Stomach (tissue), 9 donors: ENCODE results near the gene ZC4H2. TPM values are rescaled to one million over a fixed set of nuclear protein-coding genes. Genes with fewer than 3 reads are reported as not detected.
A peak's percentile ranks its signal among the peaks of the same experiment; 100 is the strongest.

ENCODE experiments used
- DNase-seq, 2 donors: peaks; one replicate each; pipeline versions ENCODE4 v3.0.0 to v3.0.0-alpha.2; 2013 to 2019
- H3K27ac ChIP-seq, 5 donors: fragments of 200-600 bp in 4 of 5; sonication (generic) in 4 of 5; one replicate each; pipeline ENCODE4 v1.5.1; 2013 to 2019; ENCODE audit warnings: mild to moderate bottlenecking in 1 of 5, moderate library complexity in 1 of 5
- H3K27me3 ChIP-seq, 3 donors: fragments of 200-600 bp; sonication (generic); one replicate each; pipeline ENCODE4 v1.5.1; 2017 to 2019; ENCODE audit warnings: mixed run types in 1 of 3
- H3K36me3 ChIP-seq, 4 donors: fragments of 200-600 bp; sonication (generic); 1 replicate in 3 of 4; 2 replicates in 1 of 4; pipeline ENCODE4 v1.5.1; 2016 to 2019
- H3K4me1 ChIP-seq, 4 donors: fragments of 200-600 bp; sonication (generic); one replicate each; pipeline ENCODE4 v1.5.1; 2016 to 2019
- H3K4me3 ChIP-seq, 4 donors: fragments of 200-600 bp; sonication (generic) in 3 of 4; one replicate each; pipeline ENCODE4 v1.5.1; 2016 to 2019; ENCODE audit warnings: mild to moderate bottlenecking in 1 of 4
- H3K9me3 ChIP-seq, 4 donors: fragments of 200-600 bp; sonication (generic); one replicate each; pipeline ENCODE4 v1.5.1; 2016 to 2019
- EP300 ChIP-seq: sonication (generic); formaldehyde crosslinking; IDR thresholded peaks from one replicate; pipeline ENCODE4 v1.6.1; 2017; ENCODE audit warnings: antibody characterized with exemption
- POLR2A ChIP-seq, 4 donors: fragments of 450-650 bp; IDR thresholded peaks; one replicate each; pipeline ENCODE4 v1.6.1; 2016; ENCODE audit warnings: antibody characterized with exemption in 4 of 4, control low read depth in 2 of 4, mild to moderate bottlenecking in 1 of 4, moderate library complexity in 1 of 4
- POLR2AphosphoS5 ChIP-seq, 3 donors: sonication (generic); formaldehyde crosslinking; IDR thresholded peaks; one replicate each; pipeline ENCODE4 v1.6.1; 2016; ENCODE audit warnings: antibody characterized with exemption in 3 of 3
- WGBS, 5 donors: extraction: QIAGEN DNeasy Blood & Tissue Kit in 3 of 5; methylation state at CpG; one replicate each; pipeline versions ENCODE4 v1.1.5 to v1.1.7; 2013 to 2018; 5-methylcytosine and 5-hydroxymethylcytosine counted together
- intact Hi-C: fragments of 100-400 bp; cut with DNase I; formaldehyde crosslinking; loops from one replicate; pipeline ENCODE4 v1.15.1; 2023; ENCODE audit warnings: low total_unique reads
- polyA plus RNA-seq, 3 donors: library from polyadenylated mRNA; stranded (reverse); fragments of 200-250 nt; gene quantifications; one replicate each; pipeline ENCODE4 v1.2.3, GENCODE V29; 2013
- total RNA-seq, 5 donors: library from RNA; depleted of rRNA; stranded (reverse); fragments of >200 nt; gene quantifications; one replicate each; pipeline versions ENCODE4 v1.1.0 to v1.2.3, GENCODE V29; 2014 to 2016
- TF ChIP-seq, protein P1 (sequence below), 7 experiments: fragments of 450-650 bp in 4 of 7; fragments of 200-600 bp in 3 of 7; sonication (generic) in 3 of 7; IDR thresholded peaks; one replicate each; pipeline ENCODE4 v1.5.1; 2016 to 2019; ENCODE audit warnings: antibody characterized with exemption in 7 of 7, control low read depth in 2 of 7, mild to moderate bottlenecking in 1 of 7
- donor health status: healthy with polysubstance abuse.
- donor health status: Bipolar disorder and iron deficiency.
- donor health status: healthy.

The ZC4H2 gene
- total and polyA plus RNA-seq, 8 donors, result 2.2 to 8.1 (median 4.9) TPM

DNA sequence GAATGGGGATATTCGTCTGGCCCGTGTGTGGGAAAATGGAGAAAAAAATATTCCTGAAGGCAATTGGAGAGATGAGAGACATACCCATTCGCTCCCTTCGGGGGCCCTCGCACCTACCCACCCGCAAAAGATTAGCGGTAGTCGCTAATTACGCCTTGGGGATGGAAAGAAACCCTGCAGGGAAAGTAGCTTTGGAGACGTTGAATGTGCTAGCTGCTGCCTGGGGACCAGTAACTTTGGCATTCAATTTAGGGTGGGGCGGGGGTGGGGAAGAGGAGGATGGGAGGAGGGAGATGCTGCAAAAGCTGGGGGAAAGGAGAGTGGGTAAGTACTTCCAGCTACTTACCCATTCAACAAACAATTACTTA lies 407 bp upstream of the ZC4H2 start:
- no peaks in the 10 kb centered on the region for H3K9me3 ChIP-seq
- 4 to 35% (median 8%) methylated on average over 10 to 11 of the region's 11 CpGs for WGBS, 5 donors
- no peak for TF ChIP-seq POLR2AphosphoS5 (IDR thresholded peaks at IDR 0.05)
- TF ChIP-seq, protein P1, sequence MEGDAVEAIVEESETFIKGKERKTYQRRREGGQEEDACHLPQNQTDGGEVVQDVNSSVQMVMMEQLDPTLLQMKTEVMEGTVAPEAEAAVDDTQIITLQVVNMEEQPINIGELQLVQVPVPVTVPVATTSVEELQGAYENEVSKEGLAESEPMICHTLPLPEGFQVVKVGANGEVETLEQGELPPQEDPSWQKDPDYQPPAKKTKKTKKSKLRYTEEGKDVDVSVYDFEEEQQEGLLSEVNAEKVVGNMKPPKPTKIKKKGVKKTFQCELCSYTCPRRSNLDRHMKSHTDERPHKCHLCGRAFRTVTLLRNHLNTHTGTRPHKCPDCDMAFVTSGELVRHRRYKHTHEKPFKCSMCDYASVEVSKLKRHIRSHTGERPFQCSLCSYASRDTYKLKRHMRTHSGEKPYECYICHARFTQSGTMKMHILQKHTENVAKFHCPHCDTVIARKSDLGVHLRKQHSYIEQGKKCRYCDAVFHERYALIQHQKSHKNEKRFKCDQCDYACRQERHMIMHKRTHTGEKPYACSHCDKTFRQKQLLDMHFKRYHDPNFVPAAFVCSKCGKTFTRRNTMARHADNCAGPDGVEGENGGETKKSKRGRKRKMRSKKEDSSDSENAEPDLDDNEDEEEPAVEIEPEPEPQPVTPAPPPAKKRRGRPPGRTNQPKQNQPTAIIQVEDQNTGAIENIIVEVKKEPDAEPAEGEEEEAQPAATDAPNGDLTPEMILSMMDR (IDR thresholded peaks at IDR 0.05), result no peak
- TF ChIP-seq POLR2A (IDR thresholded peaks at IDR 0.05), result no peak
- TF ChIP-seq EP300, result no peak

DNA sequence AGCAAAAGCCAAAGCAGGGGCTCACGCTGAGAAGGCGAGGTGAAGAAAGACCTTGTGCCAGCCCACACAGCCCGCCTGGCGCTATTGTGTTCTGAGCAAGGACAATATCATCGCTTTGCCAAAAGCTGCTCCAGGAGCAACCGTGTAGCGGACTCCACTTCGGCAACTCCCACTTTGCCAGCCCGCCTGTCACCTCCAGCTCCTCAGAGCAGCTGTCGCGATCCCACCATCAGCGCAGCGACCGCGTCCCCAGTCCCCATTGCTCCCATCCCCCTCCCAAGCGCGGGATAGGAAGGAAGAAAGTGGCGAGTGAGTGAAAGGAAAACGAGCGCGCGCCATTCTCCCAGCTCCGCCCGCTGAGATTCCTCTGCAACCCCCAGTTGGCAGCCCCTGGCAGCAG lies 759 bp downstream of the ZC4H2 start:
- Histone ChIP-seq H3K4me3 (peak overlapping the region; percentile 41 to 69 (median 60)), H3K27me3 (no peaks in the 10 kb centered on the region), H3K36me3 (no peaks in the 10 kb centered on the region), H3K4me1 (peaks cover 0 to 6% (median 2%) of the 10 kb centered on the region in 4 donors), H3K27ac (peak overlapping the region in 4 of 5 donors; percentile 15 to 50 (median 36)), H3K9me3 (no peaks in the 10 kb centered on the region)
- DNase-seq, result peak; percentile 28 to 55
- TF ChIP-seq POLR2AphosphoS5 (IDR thresholded peaks at IDR 0.05), result no peak
- no peak for TF ChIP-seq EP300
- TF ChIP-seq POLR2A (IDR thresholded peaks at IDR 0.05), result no peak
- TF ChIP-seq, protein P1 (IDR thresholded peaks at IDR 0.05), result no peak
- WGBS, 5 donors, result 1 to 40% (median 12%) methylated on average over 24 of the region's 24 CpGs; no CpG with 5 or more reads in 1 of the 5 donors
- intact Hi-C loops, result no loop called here

More for the DNA sequence above, 407 bp upstream of the ZC4H2 start:
- Histone ChIP-seq H3K27me3 (no peaks in the 10 kb centered on the region), H3K4me3 (peak overlapping the region; percentile 41 to 69 (median 60)), H3K36me3 (no peaks in the 10 kb centered on the region), H3K27ac (peak overlapping the region in 1 of 5 donors; percentile 23), H3K4me1 (peaks cover 0 to 6% (median 2%) of the 10 kb centered on the region in 4 donors)
- intact Hi-C loops, result no loop called here
- no peak for DNase-seq

DNA sequence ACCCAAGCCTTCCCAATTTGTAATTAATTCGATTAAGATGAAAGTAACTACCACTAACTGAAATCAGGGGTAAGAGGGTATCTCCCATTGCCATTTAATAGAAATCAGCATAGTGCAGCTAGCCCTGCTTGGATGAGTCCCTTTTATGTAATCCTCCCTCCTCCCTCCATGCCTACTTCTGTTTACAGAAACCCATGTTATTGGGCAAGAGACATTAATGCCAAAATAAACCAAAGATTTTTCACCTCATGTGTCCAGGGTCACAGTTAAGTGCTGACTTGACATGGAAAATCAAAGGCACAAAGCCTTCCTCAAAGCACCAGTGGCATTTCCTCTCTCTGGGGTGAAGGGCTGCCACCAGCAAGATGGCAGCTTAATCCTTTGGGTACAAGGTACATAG lies 50.8 kb downstream of the ZC4H2 start:
- H3K4me3 ChIP-seq, result no peak overlapping the region
- H3K27me3 ChIP-seq, result no peaks in the 10 kb centered on the region
- intact Hi-C loops, result no loop called here
- no peak for DNase-seq
- WGBS, 5 donors, result 44 to 98% (median 79%) methylated on average over 1 of the region's 1 CpG
- H3K36me3 ChIP-seq, result peaks cover 0 to 6% (median 2%) of the 10 kb centered on the region in 4 donors
- no peak for TF ChIP-seq POLR2A (IDR thresholded peaks at IDR 0.05)
- TF ChIP-seq, protein P1 (IDR thresholded peaks at IDR 0.05), result no peak
- TF ChIP-seq EP300, result no peak
- no peak for TF ChIP-seq POLR2AphosphoS5 (IDR thresholded peaks at IDR 0.05)
- H3K9me3 ChIP-seq, result peaks cover 0 to 46% (median 17%) of the 10 kb centered on the region in 4 donors
- no peak overlapping the region for H3K27ac ChIP-seq
- H3K4me1 ChIP-seq, result no peaks in the 10 kb centered on the region

DNA sequence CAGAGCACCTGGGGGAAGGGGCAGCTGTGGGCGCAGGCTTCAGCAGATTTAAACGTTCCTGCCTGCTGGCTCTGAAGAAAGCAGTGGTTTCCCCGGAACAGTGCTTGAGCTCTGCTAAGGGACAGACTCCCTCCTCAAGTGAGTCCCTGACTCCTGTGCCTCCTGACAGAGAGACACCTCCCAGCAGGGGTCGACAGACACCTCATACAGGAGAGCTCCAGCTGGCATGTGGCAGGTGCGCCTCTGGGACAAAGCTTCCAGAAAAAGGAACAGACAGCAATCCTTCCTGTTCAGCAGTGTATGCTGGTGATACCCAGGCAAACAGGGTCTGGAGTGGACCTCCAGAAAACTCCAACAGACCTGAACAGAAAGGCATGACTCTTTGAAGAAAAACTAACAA lies 68.1 kb downstream of the ZC4H2 start:
- H3K4me3 ChIP-seq, result no peak overlapping the region
- H3K27me3 ChIP-seq, result no peaks in the 10 kb centered on the region
- H3K9me3 ChIP-seq, result peaks cover 0 to 9% (median 4%) of the 10 kb centered on the region in 4 donors
- 73 to 91% (median 75%) methylated on average over 2 to 5 of the region's 5 CpGs for WGBS, 5 donors
- H3K4me1 ChIP-seq, result no peaks in the 10 kb centered on the region
- DNase-seq, result no peak
- H3K36me3 ChIP-seq, result peaks cover 0 to 18% (median 0%) of the 10 kb centered on the region in 4 donors
- TF ChIP-seq POLR2A (IDR thresholded peaks at IDR 0.05), result no peak
- TF ChIP-seq, protein P1 (IDR thresholded peaks at IDR 0.05), result no peak
- no peak for TF ChIP-seq POLR2AphosphoS5 (IDR thresholded peaks at IDR 0.05)
- intact Hi-C loops, result no loop called here
- H3K27ac ChIP-seq, result no peak overlapping the region
